Right lobe of liver (tissue), 6 donors: ENCODE measurements around the gene RNPC3. TPM values are rescaled to one million over a fixed set of nuclear protein-coding genes. Genes with fewer than 3 reads are reported as not detected.
A peak's percentile ranks its signal among the peaks of the same experiment; 100 is the strongest.

Experiments used
- ATAC-seq, 4 donors: fragments of 200-7000 bp; cut with Tn5 transposase; one replicate each; pipeline ENCODE4 v1.9.1; 2020; ENCODE audit warnings: mild to moderate bottlenecking in 4 of 4, moderate library complexity in 4 of 4
- DNase-seq, 3 donors: peaks; one replicate each; pipeline ENCODE4 v3.0.0-alpha.2; 2020
- H3K27ac ChIP-seq, 3 donors: fragments of 200-600 bp; one replicate each; pipeline ENCODE4 v1.8.0; 2022
- H3K27me3 ChIP-seq, 2 donors: fragments of 200-600 bp; one replicate each; pipeline ENCODE4 v1.8.0; 2022
- H3K36me3 ChIP-seq, 4 donors: fragments of 200-600 bp; sonication (generic) in 1 of 4; one replicate each; pipeline versions ENCODE4 v1.5.1 to v1.8.0; 2017 to 2022; ENCODE audit warnings: control low read depth in 1 of 4
- H3K4me1 ChIP-seq, 4 donors: fragments of 200-600 bp; sonication (generic) in 1 of 4; one replicate each; pipeline versions ENCODE4 v1.5.1 to v1.8.0; 2017 to 2022; ENCODE audit warnings: control low read depth in 1 of 4
- H3K4me3 ChIP-seq, 3 donors: fragments of 200-600 bp; one replicate each; pipeline ENCODE4 v1.8.0; 2022
- H3K9me3 ChIP-seq, 4 donors: fragments of 200-600 bp; sonication (generic) in 1 of 4; one replicate each; pipeline versions ENCODE4 v1.5.1 to v1.8.0; 2017 to 2022; ENCODE audit warnings: control low read depth in 1 of 4
- POLR2A ChIP-seq: fragments of 450-650 bp; IDR thresholded peaks from one replicate; pipeline ENCODE4 v1.6.1; 2017; ENCODE audit warnings: antibody characterized with exemption, mild to moderate bottlenecking
- WGBS: methylation state at CpG from one replicate; pipeline ENCODE4 v1.1.6; 2018; ENCODE audit warnings: low coverage, low lambda C conversion rate; ENCODE audit not compliant: insufficient coverage; ENCODE audit errors: missing lambda C conversion rate; 5-methylcytosine and 5-hydroxymethylcytosine counted together
- intact Hi-C, 2 donors: fragments of 100-400 bp; cut with DNase I; formaldehyde crosslinking; loops; one replicate each; pipeline versions ENCODE4 v1.11.2 to v1.14.1; 2022
- long read RNA-seq: library from polyadenylated mRNA; unstranded; transcript quantifications from one replicate; pipeline ENCODE4 v2.0.0, GENCODE V29; 2019
- total RNA-seq, 6 experiments: library from RNA; depleted of rRNA in 2 of 6; stranded (reverse); fragments of >200 nt in 2 of 6; fragmentation: NEBNext Ultra II Directional in 3 of 6; extraction: Animal tissue kit (Norgen Biotek cat#: 25700) in 3 of 6; gene quantifications; one replicate each; pipeline versions ENCODE4 v1.1.0 to v1.2.4, GENCODE V29; 2016 to 2023
- TF ChIP-seq, protein P1 (sequence below), 4 donors: fragments of 200-600 bp in 3 of 4; fragments of 450-650 bp in 1 of 4; IDR thresholded peaks; one replicate each; pipeline versions ENCODE4 v1.5.1 to v1.8.0; 2016 to 2022; ENCODE audit warnings: antibody characterized with exemption in 4 of 4, mild to moderate bottlenecking in 2 of 4
- donor health status: DM: no; HTN: yes; CAD: no.
- donor health status: DM: no; HTN: no; CAD: no.
- donor health status: DM: no; HTN: no; CAD: no.
- donor health status: DM: no; HTN: yes; CAD: no.
- donor health status: DM: no; HTN: yes; CAD: no.

RNPC3 gene, protein sequence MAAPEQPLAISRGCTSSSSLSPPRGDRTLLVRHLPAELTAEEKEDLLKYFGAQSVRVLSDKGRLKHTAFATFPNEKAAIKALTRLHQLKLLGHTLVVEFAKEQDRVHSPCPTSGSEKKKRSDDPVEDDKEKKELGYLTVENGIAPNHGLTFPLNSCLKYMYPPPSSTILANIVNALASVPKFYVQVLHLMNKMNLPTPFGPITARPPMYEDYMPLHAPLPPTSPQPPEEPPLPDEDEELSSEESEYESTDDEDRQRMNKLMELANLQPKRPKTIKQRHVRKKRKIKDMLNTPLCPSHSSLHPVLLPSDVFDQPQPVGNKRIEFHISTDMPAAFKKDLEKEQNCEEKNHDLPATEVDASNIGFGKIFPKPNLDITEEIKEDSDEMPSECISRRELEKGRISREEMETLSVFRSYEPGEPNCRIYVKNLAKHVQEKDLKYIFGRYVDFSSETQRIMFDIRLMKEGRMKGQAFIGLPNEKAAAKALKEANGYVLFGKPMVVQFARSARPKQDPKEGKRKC
- total RNA-seq = 10 to 100 TPM in 4 of 6 experiments, 1 to 10 TPM in 2; 9.1 to 19.3 (median 12.2) TPM
- long read RNA-seq, partial matches to known transcripts = 4 of 4 reads
- long read RNA-seq, other reads (novel, unspliced or antisense) = 0 of 4 reads

DNA sequence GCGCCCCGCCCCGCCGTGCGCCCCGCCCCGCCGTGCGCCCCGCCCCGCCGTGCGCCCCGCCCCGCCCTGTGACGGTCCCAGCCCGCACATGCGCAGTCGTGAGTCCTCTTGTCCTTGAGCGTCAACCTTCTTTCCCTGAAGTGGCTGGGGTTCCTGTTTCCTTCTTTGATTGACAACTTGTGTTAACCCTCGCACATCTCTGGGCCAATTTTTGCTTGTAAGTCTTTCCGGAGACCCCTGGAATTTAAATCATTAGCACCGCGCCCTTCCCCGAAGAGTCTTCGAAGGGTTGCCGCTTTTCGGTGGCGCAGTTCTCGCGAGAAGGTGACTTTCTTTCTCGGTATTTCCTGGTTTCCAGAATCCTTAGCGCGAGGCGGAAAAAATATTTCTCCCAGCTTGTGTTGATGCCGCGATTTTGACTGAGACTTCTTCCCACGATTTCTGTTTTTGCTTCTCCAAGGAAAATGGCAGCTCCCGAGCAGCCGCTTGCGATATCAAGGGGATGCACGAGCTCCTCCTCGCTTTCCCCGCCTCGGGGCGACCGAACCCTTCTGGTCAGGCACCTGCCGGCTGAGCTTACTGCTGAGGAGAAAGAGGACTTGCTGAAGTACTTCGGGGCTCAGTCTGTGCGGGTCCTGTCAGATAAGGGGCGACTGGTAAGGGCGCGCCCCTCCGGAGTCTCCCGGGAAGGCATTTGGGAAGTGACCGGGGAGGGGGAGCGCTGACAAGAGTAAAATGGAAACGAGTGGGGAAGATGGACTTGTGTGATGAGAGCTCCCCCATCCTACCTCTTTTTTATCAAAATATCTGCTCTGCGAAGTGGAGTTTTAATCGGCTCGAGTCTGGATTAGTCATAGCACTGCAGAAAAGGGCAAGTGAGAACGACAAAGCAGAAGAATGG, at the start of gene RNPC3:
Gene RNPC3, plus strand, starts transcription at position 93 of the 901 bp plus-strand sequence. Its CDS starts 372 bp downstream, at position 465.
- Histone ChIP-seq H3K4me3 (peak within 1 kb of the TSS; percentile 73 to 92 (median 85)), H3K27ac (peak within 1 kb of the TSS; percentile 90 to 93 (median 92)), H3K36me3 (no peaks in the 10 kb centered on the region), H3K4me1 (peaks cover 0 to 17% (median 0%) of the 10 kb centered on the region in 4 donors), H3K9me3 (no peaks in the 10 kb centered on the region), H3K27me3 (no peaks in the 10 kb centered on the region)
- DNase-seq (peak; percentile 89 to 92 (median 92)), ATAC-seq (peak; percentile 91 to 96 (median 93))
- TF ChIP-seq POLR2A = peak; percentile 37
- TF ChIP-seq, protein P1, sequence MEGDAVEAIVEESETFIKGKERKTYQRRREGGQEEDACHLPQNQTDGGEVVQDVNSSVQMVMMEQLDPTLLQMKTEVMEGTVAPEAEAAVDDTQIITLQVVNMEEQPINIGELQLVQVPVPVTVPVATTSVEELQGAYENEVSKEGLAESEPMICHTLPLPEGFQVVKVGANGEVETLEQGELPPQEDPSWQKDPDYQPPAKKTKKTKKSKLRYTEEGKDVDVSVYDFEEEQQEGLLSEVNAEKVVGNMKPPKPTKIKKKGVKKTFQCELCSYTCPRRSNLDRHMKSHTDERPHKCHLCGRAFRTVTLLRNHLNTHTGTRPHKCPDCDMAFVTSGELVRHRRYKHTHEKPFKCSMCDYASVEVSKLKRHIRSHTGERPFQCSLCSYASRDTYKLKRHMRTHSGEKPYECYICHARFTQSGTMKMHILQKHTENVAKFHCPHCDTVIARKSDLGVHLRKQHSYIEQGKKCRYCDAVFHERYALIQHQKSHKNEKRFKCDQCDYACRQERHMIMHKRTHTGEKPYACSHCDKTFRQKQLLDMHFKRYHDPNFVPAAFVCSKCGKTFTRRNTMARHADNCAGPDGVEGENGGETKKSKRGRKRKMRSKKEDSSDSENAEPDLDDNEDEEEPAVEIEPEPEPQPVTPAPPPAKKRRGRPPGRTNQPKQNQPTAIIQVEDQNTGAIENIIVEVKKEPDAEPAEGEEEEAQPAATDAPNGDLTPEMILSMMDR (IDR thresholded peaks at IDR 0.05) = peak in 2 of 4 donors; percentile 5 to 14
- intact Hi-C loops = no loop called here
- 1% methylated on average over 52 of the region's 62 CpGs for WGBS

DNA sequence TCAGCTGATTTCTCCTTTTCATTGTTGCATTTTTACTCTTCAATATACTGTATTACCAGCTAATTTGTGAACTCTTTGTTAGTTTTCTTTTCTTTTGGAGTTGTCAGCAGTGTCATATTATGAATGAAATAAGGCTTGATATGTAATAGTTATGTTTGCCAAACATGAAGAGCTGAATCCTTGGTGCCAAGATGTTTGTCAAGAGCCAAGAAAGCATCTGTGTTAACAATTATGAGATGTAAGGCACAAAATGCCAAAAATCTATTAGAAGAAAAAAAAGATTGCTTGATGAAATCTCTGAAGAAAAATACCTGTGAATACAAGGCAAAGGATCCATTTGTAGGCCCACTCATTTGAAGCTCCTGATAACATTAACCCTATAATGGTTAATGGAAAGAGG, 48.4 kb upstream of the RNPC3 start:
- no peaks in the 10 kb centered on the region for H3K36me3 ChIP-seq
- intact Hi-C loops = no loop called here
- H3K4me1 ChIP-seq = no peaks in the 10 kb centered on the region
- TF ChIP-seq, protein P1 (IDR thresholded peaks at IDR 0.05) = no peak
- TF ChIP-seq POLR2A = no peak
- no peak overlapping the region for H3K4me3 ChIP-seq
- DNase-seq (no peak), ATAC-seq (no peak)
- no peaks in the 10 kb centered on the region for H3K27me3 ChIP-seq
- no peak overlapping the region for H3K27ac ChIP-seq
- no peaks in the 10 kb centered on the region for H3K9me3 ChIP-seq

DNA sequence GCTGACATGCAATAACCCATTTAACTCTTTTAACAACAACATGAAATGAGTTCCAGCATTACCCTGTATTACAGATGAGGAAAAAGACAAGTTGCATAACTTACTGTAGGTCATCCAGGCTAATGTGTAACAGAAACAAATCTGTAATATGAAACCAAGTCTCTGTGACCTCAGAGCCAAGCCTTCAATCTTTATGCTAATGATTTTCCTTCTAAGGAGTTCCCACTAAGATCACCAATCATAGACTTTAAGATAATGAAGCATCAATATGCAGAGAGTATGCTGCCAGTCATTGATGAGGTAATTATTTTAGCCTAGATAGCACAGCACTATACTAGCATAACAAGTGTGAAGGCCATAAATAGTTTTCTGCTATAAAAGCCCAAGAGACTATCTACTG, 35.6 kb upstream of the RNPC3 start:
- H3K36me3 ChIP-seq = no peaks in the 10 kb centered on the region
- intact Hi-C loops = no loop called here
- peak in 1 of 4 donors; percentile 25 for ATAC-seq

DNA sequence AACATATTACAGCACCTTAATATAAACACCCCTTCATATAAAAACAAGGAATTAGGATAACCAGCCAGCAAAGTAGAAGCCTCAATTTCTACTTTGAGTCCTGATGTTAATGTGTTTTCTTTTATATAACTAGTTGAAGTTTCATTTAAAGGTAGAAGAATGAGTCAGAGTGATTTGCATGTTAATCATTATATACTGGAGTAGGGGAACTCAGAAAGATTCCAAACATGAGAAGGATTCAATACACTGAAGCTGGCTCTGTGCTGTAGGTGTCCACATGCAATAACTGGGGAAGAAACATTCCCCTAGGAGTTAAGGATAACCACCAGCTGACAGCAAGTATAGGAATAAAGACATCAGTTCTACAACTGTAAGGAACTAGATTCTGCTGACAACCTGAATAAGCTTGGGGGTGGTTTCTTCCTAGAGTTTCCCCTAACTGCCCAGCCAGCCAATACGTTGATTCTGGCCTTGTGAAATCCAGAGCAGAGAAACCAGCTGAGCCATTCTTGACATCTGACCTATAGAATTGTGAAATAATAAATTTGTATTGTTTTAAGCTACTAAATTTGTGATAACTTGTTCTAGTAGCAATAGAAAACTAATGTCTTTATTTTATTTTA, 33.4 kb upstream of the RNPC3 start:
- TF ChIP-seq, protein P1 (IDR thresholded peaks at IDR 0.05) = no peak
- TF ChIP-seq POLR2A = no peak
- no peak for ATAC-seq
- DNase-seq = no peak
- 56% methylated on average over 1 of the region's 1 CpG for WGBS
- intact Hi-C loops = no loop called here
- Histone ChIP-seq H3K27ac (no peak overlapping the region), H3K4me3 (no peak overlapping the region), H3K4me1 (no peaks in the 10 kb centered on the region), H3K9me3 (no peaks in the 10 kb centered on the region), H3K36me3 (no peaks in the 10 kb centered on the region), H3K27me3 (no peaks in the 10 kb centered on the region)

More for the DNA sequence above, 35.6 kb upstream of the RNPC3 start:
- TF ChIP-seq, protein P1 (IDR thresholded peaks at IDR 0.05) = no peak
- TF ChIP-seq POLR2A = no peak
- H3K4me3 ChIP-seq = no peak overlapping the region
- H3K9me3 ChIP-seq = no peaks in the 10 kb centered on the region
- H3K27ac ChIP-seq = no peak overlapping the region
- H3K27me3 ChIP-seq = no peaks in the 10 kb centered on the region
- H3K4me1 ChIP-seq = no peaks in the 10 kb centered on the region
- DNase-seq = no peak
